HG03565 (cell line): ENCODE results near the gene PPM1D.
A peak's percentile ranks its signal among the peaks of the same experiment; 100 is the strongest.
"Not testable (repeated sequence)": the region's sequence is repeated elsewhere in the genome, so short reads cannot be mapped to it uniquely, and the experiment has no call there.

Source experiments
- ATAC-seq: cut with Tn5 transposase; IDR thresholded peaks from one replicate; pipeline ENCODE4 v1.9.1; 2021; ENCODE audit warnings: mild to moderate bottlenecking, moderate library complexity; ENCODE audit not compliant: unreplicated experiment

Gene PPM1D

DNA sequence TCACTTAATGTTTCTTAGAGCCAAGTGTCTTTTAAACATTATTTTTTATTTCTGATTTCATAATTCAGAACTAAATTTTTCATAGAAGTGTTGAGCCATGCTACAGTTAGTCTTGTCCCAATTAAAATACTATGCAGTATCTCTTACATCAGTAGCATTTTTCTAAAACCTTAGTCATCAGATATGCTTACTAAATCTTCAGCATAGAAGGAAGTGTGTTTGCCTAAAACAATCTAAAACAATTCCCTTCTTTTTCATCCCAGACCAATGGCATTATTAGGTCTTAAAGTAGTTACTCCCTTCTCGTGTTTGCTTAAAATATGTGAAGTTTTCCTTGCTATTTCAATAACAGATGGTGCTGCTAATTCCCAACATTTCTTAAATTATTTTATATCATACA lies 64.0 kb downstream of the PPM1D start:
- no peak for ATAC-seq

DNA sequence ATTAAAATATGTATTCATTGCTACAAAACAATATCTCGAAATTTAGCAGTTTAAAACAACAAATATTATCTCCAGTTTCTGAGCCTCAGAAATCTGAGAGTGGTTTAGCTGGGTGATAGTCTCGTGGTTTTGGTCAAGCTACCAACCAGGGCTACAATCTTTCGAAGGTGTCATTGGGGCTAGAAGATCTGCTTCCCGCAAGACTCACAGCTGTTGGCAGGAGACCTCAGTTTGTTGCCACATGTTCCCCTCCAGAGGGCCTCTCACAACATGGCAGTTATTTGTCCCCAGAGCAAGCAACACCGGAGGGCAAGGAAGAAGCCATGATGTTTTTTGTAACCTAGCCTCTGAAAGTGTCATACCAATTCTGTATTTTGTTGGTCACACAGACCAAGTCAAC lies 65.6 kb downstream of the PPM1D start:
- no peak for ATAC-seq

DNA sequence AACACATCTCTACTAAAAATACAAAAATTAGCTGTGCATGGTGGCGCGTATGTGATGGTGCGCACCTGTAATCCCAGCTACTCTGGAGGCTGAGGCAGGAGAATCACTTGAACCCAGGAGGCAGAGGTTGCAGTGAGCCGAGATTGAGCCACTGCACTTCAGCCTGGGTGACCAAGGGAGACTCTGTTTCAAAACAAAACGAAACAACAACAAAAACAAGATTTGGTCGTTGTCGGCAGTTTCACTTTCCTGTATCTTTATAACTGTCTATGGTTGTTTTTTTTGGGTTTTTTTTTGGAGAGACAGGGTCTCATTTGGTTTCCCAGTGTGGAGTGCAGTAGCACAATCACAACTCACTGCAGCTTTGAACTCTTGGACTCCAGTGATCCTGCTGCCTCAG lies 68.7 kb downstream of the PPM1D start:
- ATAC-seq: not testable (repeated sequence)

DNA sequence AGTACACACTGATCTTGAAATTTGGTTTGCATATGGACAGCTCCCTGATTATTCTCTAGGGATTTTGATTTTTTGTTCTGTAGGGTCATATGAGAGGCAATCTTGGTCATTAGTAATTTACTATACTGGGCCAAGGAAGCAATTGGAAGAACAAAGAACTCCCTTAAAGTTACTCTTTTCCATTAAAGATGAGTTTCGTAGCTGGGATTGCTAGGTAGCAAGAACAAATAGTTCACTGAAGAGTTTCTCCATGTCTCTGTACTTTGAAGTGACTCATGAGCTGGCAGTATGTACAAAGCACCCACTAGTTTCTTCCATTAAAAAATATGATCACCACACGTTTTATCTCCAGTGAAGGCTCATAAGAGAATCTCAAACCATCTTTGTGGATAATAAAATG lies 71.5 kb downstream of the PPM1D start:
- no peak for ATAC-seq

DNA sequence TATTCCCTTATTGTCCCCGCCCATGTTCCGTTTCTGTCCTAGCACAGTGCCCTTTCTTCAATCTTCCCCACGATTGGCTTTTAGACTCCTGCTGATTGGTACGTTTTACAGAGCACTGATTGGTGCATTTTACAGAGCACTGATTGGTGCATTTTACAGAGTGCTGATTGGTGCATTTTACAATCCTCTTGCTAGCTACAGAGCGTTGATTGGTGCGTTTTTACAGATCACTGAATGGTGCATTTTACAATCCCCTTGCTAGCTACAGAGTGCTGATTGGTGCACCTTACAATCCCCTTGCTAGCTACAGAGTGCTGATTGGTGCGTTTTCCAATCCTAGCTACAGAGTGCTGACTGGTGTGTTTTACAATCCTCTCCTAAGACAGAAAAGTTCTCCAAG lies 74.6 kb downstream of the PPM1D start:
- not testable (repeated sequence) for ATAC-seq

DNA sequence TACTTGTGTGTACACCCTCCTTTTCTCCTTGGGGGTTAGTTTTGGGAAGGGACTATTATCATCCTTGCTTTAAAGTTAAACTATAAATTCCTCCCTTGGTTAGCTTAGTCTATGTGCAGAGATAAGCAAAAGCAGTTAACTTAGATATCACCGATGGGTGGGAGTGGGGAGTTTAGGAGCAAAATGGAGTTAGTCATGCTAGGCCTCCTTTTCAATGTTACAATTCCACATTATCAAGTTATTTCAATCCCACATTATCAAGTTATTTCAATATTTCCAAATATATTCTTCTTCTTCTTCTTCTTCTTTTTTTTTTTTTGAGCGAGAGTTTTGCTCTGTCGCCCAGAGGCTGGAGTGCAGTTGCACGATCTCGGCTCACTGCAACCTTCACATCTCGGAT lies 76.0 kb downstream of the PPM1D start:
- ATAC-seq: no peak

DNA sequence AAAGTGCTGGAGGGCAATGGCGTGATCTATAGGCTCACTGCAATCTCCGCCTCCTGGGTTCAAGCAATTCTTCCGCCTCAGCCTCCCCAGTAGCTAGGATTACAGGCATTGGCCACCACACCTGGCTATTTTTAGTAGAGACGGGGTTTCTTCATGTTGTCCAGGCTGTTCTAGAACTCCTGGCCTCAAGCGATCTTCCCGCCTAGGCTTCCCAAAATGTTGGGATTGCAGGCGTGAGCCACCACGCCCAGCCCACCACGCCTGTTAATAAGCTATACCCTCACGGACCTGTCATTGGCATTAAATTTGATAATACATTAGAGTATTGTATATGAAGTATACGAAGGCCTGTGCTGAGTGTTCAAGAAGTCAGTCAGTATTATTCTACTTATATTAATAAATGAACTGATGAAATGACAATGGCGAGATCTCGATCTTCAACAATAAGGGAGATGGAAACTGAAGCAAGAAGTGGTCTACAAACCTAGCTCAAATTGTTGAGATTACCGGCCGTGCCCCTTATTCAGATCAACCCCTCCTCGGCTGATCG lies 76.8 kb downstream of the PPM1D start:
- ATAC-seq: no peak

DNA sequence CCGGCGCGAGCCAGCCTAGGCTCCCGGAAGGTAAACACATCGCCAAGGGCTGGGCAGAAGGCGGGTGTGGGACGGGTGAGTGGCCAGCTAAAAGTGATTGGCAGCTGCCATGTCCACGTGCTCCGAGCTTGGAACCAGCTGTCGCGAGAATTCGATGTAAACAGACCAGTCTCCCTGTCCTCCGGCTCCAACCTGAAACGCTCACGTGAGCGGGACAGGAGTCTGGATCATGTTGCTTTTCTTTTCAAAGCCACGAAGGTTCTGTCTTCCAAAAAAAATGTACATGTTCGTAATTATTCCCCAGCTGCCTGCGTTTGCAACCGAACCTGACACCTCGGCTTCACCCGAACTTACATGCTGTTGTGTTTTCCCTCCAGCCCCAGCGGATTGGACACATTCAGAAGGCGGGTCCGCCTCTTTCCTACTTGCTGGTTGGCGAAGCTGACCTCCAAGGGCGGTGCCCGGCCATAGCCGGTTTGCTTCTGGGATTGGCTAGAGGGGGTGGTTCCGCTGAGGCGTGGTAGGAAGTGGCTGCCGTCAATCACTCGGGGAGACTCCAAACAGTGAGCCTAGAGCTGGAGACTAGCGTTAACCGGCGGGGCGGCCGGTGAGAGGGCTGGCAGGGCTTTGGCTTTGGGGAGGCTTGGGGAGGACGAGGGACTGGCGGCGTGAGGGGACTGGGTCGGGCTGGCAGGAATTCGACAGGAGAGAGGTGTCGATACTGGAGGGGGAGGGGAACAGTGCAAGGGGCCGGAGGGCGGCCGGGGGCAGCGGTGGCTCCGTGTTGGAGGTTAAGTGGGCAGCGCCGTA lies 77.5 kb downstream of the PPM1D start, which contains the start of gene BCAS3:
BCAS3 (plus strand) TSS at position 544 of the 810 bp plus-strand sequence.
- peak; percentile 97 for ATAC-seq

DNA sequence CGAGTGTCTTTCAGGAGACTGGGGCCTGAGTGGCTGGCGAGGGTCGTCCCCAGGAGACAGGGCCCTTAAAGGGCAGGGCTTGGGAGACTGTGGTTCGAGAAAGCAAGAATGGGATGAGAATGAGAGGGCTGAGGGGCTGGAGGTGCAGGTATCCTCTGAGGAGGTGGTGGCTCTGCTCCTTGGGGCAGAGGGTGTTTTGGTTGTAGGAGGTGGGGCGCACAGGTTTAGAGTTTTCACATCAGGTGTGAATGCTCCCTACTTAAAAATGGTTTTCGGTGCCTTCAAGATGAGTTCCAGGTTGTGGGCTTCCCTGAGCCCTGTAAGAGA lies 78.1 kb downstream of the PPM1D start:
- ATAC-seq: no peak

DNA sequence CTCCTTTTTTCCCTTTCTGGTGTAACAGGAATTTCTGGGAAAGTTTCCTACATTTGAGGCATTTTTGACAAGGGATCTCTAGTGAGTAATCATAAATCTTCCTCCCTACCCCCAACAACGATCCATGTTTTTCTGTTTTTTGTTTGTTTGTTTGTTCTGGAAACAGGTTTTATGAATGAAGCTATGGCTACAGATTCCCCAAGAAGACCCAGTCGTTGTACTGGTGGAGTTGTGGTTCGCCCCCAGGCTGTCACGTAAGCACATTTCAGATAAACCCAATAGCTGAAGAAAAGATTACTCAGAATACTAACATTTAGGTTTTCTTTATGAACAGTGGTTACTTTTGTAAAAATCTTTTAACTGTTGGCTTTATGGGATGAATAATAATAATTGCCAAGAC lies 79.3 kb downstream of the PPM1D start:
- ATAC-seq: no peak

DNA sequence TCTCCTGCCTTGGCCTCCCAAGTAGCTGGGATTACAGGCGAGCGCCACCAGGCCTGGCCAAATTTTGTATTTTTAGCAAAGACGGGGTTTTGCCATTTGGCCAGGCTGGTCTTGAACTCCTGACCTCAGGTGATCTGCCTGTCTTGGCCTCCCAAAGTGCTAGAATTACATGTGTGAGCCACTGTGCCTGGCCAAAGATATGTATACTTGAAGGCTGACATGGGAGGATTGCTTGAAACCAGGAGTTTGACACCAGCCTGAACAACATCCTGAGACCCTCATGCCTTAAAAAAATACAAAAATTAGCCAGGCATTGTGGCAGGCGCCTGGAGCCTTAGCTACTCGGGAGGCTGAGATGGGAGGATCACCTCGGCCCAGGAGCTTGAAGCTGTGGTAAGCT lies 80.8 kb downstream of the PPM1D start:
- no peak for ATAC-seq

DNA sequence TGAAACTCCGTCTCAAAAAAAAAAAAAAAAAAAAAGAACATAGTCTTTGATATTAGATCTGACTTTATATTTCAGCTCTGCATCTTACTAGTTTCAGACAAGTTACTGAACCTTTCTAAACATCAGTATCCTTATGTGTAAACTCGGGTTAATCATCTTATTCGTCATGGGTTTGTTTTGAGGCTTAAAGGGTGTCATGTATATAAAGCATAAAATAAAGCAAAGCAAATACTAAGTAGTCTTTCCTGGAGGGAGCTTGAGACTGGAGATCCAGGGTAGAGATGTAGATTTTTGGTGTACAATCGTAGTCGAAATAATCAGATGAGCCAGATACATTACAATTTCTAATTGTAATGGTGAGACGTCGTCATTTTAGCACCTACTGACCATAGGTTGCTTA lies 85.4 kb downstream of the PPM1D start:
- no peak for ATAC-seq

DNA sequence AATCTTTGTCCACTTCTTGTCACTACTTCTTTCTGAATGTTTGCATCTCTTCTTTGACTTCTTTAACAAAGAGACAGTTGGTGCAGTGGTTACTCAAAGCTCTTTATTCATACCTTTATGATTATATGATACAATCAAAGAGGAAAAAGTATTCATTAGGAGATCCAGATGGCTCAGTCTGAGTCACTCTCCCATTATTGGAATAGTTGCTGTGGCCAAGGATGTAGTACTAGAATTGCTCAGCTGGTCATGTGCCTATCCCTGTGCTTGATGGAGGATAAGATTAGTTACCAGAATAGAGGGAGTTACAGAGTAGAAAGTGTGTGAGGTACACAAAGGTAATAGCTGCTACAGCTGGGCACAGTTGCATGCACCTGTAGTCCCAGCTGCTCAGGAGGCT lies 96.0 kb downstream of the PPM1D start:
- ATAC-seq: no peak

DNA sequence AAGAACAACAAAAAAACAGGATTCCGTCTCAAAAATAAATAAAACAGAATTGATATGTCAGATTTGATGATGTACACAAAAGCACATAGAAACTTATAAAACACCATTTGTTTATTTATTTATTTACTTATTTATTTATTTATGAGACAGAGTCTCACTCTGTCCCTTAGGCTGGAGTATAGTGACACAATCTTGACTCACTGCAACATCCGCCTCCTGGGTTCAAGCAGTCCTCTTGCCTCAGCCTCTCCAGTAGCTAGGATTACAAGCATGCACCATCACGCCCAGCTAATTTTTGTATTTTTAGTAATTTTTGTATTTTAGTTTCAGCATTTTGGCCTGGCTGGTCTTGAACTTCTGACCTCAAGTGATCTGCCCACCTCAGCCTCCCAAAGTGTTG lies 99.1 kb downstream of the PPM1D start:
- no peak for ATAC-seq

DNA sequence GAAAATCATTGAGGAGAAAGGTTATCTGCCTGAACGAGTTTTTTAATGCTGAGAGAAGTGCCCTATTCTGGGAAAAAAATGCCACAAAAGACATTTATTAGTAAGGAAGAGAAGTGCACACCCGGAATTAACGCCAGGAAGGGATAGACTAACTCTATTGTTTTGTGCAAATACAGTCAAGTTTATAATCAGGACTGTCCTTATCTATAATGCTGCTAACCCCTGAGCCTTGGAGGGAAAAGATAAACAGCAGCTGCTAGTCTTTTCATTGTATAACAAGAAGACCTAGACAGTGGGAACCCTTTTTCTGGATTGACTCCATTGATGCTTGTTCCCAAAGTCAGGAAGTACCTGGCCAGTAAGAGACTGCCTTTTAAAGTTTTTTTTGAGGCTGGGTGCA lies 104.2 kb downstream of the PPM1D start:
- no peak for ATAC-seq

DNA sequence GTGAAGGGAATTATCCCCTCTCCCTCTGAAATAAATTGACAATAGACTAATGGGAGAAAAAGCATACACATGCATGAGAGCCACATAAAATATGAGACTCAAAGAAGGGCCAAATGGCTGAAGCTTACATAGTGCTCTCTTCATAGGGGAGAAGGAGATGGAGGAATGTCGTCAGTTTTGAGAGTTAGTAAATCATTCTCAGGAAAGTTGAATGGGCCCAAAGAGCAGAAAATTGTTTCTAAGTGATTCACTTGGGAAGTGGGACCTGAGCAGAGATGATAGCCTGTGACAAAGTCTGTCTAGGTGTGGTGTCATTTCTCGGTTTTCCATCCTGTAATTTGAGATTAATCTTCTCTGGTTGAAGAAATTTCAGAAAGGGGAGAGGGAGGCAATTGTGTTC lies 112.7 kb downstream of the PPM1D start:
- ATAC-seq: no peak

DNA sequence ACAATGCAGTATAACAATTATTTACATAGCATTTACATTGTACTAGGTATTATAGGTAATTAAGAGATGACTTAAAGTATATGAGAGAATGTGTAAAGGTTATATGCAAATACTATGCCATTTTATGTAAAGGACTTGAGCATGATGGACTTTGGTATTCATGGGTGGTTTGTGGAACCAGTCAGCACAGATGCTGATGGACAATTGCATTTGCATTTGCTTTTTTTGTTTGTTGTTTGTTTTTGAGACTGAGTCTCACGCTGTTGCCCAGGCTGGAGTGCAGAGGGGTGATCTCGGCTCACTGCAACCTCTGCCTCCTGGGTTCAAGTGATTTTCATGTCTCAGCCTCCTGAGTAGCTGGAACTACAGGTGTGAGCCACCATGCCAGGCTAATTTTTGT lies 113.6 kb downstream of the PPM1D start:
- ATAC-seq: no peak
